GM23248 (cell line): ENCODE measurements around the gene NPC1L1. TPM values are rescaled to one million over a fixed set of nuclear protein-coding genes. Genes with fewer than 3 reads are reported as not detected.

Experiments
- DNase-seq: peaks from one replicate; pipeline ENCODE4 v3.0.0-alpha.2; 2015
- H2AFZ ChIP-seq: fragments of 200-600 bp; sonication (generic); 2 replicates; pipeline ENCODE4 v1.6.1; 2016; ENCODE audit warnings: antibody characterized with exemption
- H3F3A ChIP-seq: fragments of 200-600 bp; sonication (generic); 2 replicates; pipeline ENCODE4 v1.6.1; 2016; ENCODE audit warnings: mild to moderate bottlenecking, antibody characterized with exemption, mixed run types; ENCODE audit not compliant: insufficient read depth
- H3K27ac ChIP-seq: fragments of 200-600 bp; sonication (generic); 2 replicates; pipeline ENCODE4 v1.5.1; 2016; ENCODE audit warnings: mild to moderate bottlenecking
- H3K27me3 ChIP-seq: fragments of 200-600 bp; sonication (generic); replicated peaks from 2 replicates; pipeline ENCODE4 v1.6.1; 2016; ENCODE audit warnings: mild to moderate bottlenecking; ENCODE audit not compliant: insufficient read depth
- H3K36me3 ChIP-seq: fragments of 200-600 bp; sonication (generic); 2 replicates; pipeline ENCODE4 v1.6.1; 2016; ENCODE audit warnings: low read depth, mild to moderate bottlenecking
- H3K4me1 ChIP-seq: fragments of 200-600 bp; sonication (generic); 2 replicates; pipeline ENCODE4 v1.6.1; 2016; ENCODE audit warnings: mild to moderate bottlenecking; ENCODE audit not compliant: insufficient read depth
- H3K4me2 ChIP-seq: fragments of 200-600 bp; sonication (generic); one replicate; pipeline ENCODE4 v1.6.1; 2016; ENCODE audit warnings: mild to moderate bottlenecking; ENCODE audit not compliant: unreplicated experiment
- H3K4me3 ChIP-seq: fragments of 200-600 bp; sonication (generic); 2 replicates; pipeline ENCODE4 v1.5.1; 2016; ENCODE audit warnings: mild to moderate bottlenecking
- H3K79me2 ChIP-seq: fragments of 200-600 bp; sonication (generic); 2 replicates; pipeline ENCODE4 v1.6.1; 2016; ENCODE audit warnings: mild to moderate bottlenecking; ENCODE audit not compliant: insufficient read depth
- H3K9ac ChIP-seq: fragments of 200-600 bp; sonication (generic); 2 replicates; pipeline ENCODE4 v1.6.1; 2016; ENCODE audit warnings: mild to moderate bottlenecking
- H3K9me2 ChIP-seq: fragments of 200-600 bp; sonication (generic); 2 replicates; pipeline ENCODE4 v1.6.1; 2016; ENCODE audit warnings: mixed run types, mild to moderate bottlenecking, moderate library complexity; ENCODE audit not compliant: insufficient read depth
- H3K9me3 ChIP-seq: fragments of 200-600 bp; sonication (generic); one replicate; pipeline ENCODE4 v1.6.1; 2017; ENCODE audit warnings: low read depth
- H4K20me1 ChIP-seq: fragments of 200-600 bp; sonication (generic); 2 replicates; pipeline ENCODE4 v1.6.0; 2016; ENCODE audit not compliant: insufficient read depth
- EZH2 ChIP-seq: fragments of 200-600 bp; sonication (generic); IDR thresholded peaks from 2 replicates; pipeline ENCODE4 v1.6.1; 2018; ENCODE audit warnings: antibody characterized with exemption, mild to moderate bottlenecking; ENCODE audit not compliant: insufficient read depth, poor library complexity, severe bottlenecking
- EZH2phosphoT487 ChIP-seq: fragments of 200-600 bp; sonication (generic); IDR thresholded peaks from 2 replicates; pipeline ENCODE4 v1.6.1; 2018; ENCODE audit warnings: antibody characterized with exemption, moderate library complexity, mild to moderate bottlenecking, low read depth; ENCODE audit not compliant: insufficient read depth
- WGBS, 2 experiments: methylation state at CpG; one replicate each; pipeline ENCODE4 v1.1.6; 2015 to 2017; ENCODE audit warnings: low lambda C conversion rate in 2 of 2, low coverage in 1 of 2; ENCODE audit errors: missing lambda C conversion rate in 2 of 2; 5-methylcytosine and 5-hydroxymethylcytosine counted together
- in situ Hi-C: fragments of 300-500 bp; cut with MboI; formaldehyde crosslinking; loops from 2 replicates; pipeline ENCODE4 v1.15.0; 2020
- polyA plus RNA-seq: library from polyadenylated mRNA; unstranded; fragments of >200 nt; fragmentation: Nextera tagmentation; extraction: Ambion mirVana; gene quantifications from 2 replicates; pipeline ENCODE4 v1.2.1, GENCODE V29; 2016
- total RNA-seq: library from RNA; depleted of rRNA; stranded (reverse); fragments of >200 nt; shearing (Covaris generic); gene quantifications from 2 replicates; pipeline ENCODE4 v1.2.3, GENCODE V29; 2014

The NPC1L1 gene
- total and polyA plus RNA-seq, 2 experiments from 2014 or later, result not detected

DNA sequence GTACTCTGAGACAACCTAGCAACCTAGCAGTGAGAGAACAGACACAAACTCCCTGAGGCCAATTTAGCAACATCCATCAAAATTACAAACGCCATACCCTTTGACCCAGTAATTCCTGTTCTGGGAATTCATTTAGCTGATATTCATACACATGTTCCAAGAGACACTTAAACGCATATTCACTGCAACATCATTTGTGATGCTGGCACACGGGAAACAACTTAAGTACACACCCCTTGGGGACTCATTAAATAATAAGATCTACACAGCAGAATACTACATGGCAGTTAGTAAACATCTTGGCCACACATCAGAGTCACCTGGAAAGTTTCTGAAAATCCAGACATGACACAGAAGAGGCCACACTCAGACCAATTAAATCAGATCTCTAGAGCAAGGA, 68.3 kb downstream of the NPC1L1 start:
- whole genome bisulfite sequencing, 2 experiments, result 91 to 96% methylated on average over 3 of the region's 3 CpGs
- in situ Hi-C loops, result no loop called here
- no peak overlapping the region for H3K4me3 ChIP-seq
- H3K9me3 ChIP-seq, result no peaks in the 10 kb centered on the region
- H3K79me2 ChIP-seq, result peaks cover 95% of the 10 kb centered on the region
- no peaks in the 10 kb centered on the region for H3K9me2 ChIP-seq
- H4K20me1 ChIP-seq, result no peaks in the 10 kb centered on the region
- peaks cover 8% of the 10 kb centered on the region for H3K36me3 ChIP-seq
- no peak overlapping the region for H3K4me2 ChIP-seq
- no peak for DNase-seq
- no peaks in the 10 kb centered on the region for H3K27me3 ChIP-seq
- H3F3A ChIP-seq, result peaks cover 23% of the 10 kb centered on the region; the same call in 1 of the 2 replicates
- H3K9ac ChIP-seq, result no peak overlapping the region
- no peak overlapping the region for H2AFZ ChIP-seq
- TF ChIP-seq EZH2phosphoT487 (no peak), EZH2 (no peak)
- H3K4me1 ChIP-seq, result peaks cover 39% of the 10 kb centered on the region
- H3K27ac ChIP-seq, result no peak overlapping the region

- in situ Hi-C loops, result no loop called here
- Histone ChIP-seq H3K36me3 (peaks cover 8% of the 10 kb centered on the region), H4K20me1 (no peaks in the 10 kb centered on the region), H3K27me3 (no peaks in the 10 kb centered on the region), H3K27ac (no peak overlapping the region), H3K79me2 (peaks cover 100% of the 10 kb centered on the region), H3K4me3 (no peak overlapping the region), H3K4me1 (peaks cover 36% of the 10 kb centered on the region), H3K4me2 (no peak overlapping the region), H3K9me3 (no peaks in the 10 kb centered on the region), H3F3A (peaks cover 22% of the 10 kb centered on the region; the same call in 1 of the 2 replicates), H2AFZ (no peak overlapping the region), H3K9me2 (no peaks in the 10 kb centered on the region), H3K9ac (no peak overlapping the region)
- peak; percentile 19 for DNase-seq
- TF ChIP-seq EZH2, result no peak
- TF ChIP-seq EZH2phosphoT487, result no peak
- WGBS, 2 experiments, result 81 to 94% methylated on average over 3 of the region's 3 CpGs
These were observed 69.3 kb downstream of the NPC1L1 start for GRCh38 chr7:44471850-44472249.

- H3K36me3 ChIP-seq, result peaks cover 8% of the 10 kb centered on the region
- WGBS, 2 experiments, result 93 to 95% methylated on average over 1 of the region's 1 CpG
- H3K79me2 ChIP-seq, result peaks cover 100% of the 10 kb centered on the region
- no peak overlapping the region for H3K9ac ChIP-seq
- DNase-seq, result no peak
- TF ChIP-seq EZH2 (no peak), EZH2phosphoT487 (no peak)
- H3K4me2 ChIP-seq, result no peak overlapping the region
- no peaks in the 10 kb centered on the region for H3K9me2 ChIP-seq
- H3F3A ChIP-seq, result peaks cover 22% of the 10 kb centered on the region; the same call in 1 of the 2 replicates
- H3K4me1 ChIP-seq, result peaks cover 40% of the 10 kb centered on the region
- H4K20me1 ChIP-seq, result no peaks in the 10 kb centered on the region
- in situ Hi-C loops, result no loop called here
- H3K27ac ChIP-seq, result no peak overlapping the region
- H3K9me3 ChIP-seq, result no peaks in the 10 kb centered on the region
- no peak overlapping the region for H2AFZ ChIP-seq
- no peaks in the 10 kb centered on the region for H3K27me3 ChIP-seq
- H3K4me3 ChIP-seq, result no peak overlapping the region
These were observed 69.7 kb downstream of the NPC1L1 start for GRCh38 chr7:44471436-44471835.

DNA sequence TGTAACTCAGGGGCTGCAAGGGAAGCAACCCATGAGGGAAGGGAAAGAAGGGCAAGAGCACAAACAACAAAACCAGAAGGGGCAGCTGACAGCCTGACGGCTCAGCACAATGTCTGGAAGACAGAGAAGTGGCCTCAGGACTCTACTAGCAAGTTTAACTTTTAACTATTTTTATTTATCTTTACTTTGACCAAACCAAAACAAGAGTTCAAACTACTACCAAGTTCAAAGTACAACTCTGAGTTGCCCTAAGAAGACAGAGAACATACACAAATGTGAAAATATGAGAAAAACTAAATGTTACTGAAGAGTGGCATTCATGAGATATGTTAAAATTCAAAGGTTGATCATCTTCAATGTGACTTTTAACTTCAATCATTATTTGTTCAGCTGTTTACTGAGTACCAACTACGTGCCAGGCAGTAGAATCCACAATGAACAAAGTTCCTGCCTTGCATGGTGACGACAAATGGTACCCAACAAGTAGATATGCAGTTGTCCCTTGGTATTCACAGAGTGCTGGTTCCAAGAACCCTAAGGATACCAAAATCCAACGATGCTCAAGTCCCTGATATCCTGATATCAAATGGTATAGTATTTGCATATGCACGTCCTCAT, 70.4 kb downstream of the NPC1L1 start:
- Histone ChIP-seq H3K4me1 (peaks cover 47% of the 10 kb centered on the region), H3K9me2 (no peaks in the 10 kb centered on the region), H3K27me3 (no peaks in the 10 kb centered on the region), H3K9ac (no peak overlapping the region), H3K27ac (no peak overlapping the region), H3K9me3 (no peaks in the 10 kb centered on the region), H3K4me3 (no peak overlapping the region), H3F3A (peaks cover 22% of the 10 kb centered on the region; the same call in 1 of the 2 replicates), H4K20me1 (no peaks in the 10 kb centered on the region), H3K4me2 (no peak overlapping the region), H3K79me2 (peaks cover 96% of the 10 kb centered on the region), H3K36me3 (peaks cover 6% of the 10 kb centered on the region), H2AFZ (no peak overlapping the region)
- TF ChIP-seq EZH2 (no peak), EZH2phosphoT487 (no peak)
- 94 to 96% methylated on average over 5 of the region's 5 CpGs for WGBS, 2 experiments
- no peak for DNase-seq
- in situ Hi-C loops, result no loop called here
